SK-N-DZ (cell line): ENCODE results near the gene CLDN3. TPM values are rescaled to one million over a fixed set of nuclear protein-coding genes. Genes with fewer than 3 reads are reported as not detected.
"Not testable (repeated sequence)": the region's sequence is repeated elsewhere in the genome, so short reads cannot be mapped to it uniquely, and the experiment has no call there.

Experiments used
- DNase-seq: peaks from one replicate; pipeline ENCODE4 v3.0.0-alpha.2; 2015; ENCODE audit warnings: low spot score
- polyA plus RNA-seq, 2 experiments: library from polyadenylated mRNA; depleted of rRNA; stranded (reverse); fragments of >200 nt; gene quantifications; 2 replicates each; pipeline ENCODE4 v1.2.3, GENCODE V29; 2014

Gene CLDN3
- not detected in 2 replicates for polyA plus RNA-seq (2014; cell fraction: cytosol; rRNA removed)
- not detected in 2 replicates for polyA plus RNA-seq (2014; cell fraction: nucleus; rRNA removed)

- DNase-seq, result no peak
Observed at GRCh38 chr7:73770002-73770859, at the start of gene CLDN3. Gene CLDN3, minus strand, starts transcription at chr7:73770270. Its CDS starts 221 bp downstream, at chr7:73770049.

- no peak for DNase-seq
Observed at GRCh38 chr7:73817121-73817520, 47.1 kb upstream of the CLDN3 start.

GRCh38 chr7:73815436-73815835 is 45.4 kb upstream of the CLDN3 start:
- no peak for DNase-seq

- no peak for DNase-seq
Observed at GRCh38 chr7:73812996-73813395, 42.9 kb upstream of the CLDN3 start.

GRCh38 chr7:73811760-73812168 is 41.7 kb upstream of the CLDN3 start:
- no peak for DNase-seq

- no peak for DNase-seq
Observed at GRCh38 chr7:73810998-73811360, 40.9 kb upstream of the CLDN3 start.

- DNase-seq, result no peak
Observed at GRCh38 chr7:73809467-73809951, 39.4 kb upstream of the CLDN3 start.

- DNase-seq, result no peak
Observed at GRCh38 chr7:73802459-73802858, 32.4 kb upstream of the CLDN3 start.

GRCh38 chr7:73801577-73801976 is 31.5 kb upstream of the CLDN3 start:
- no peak for DNase-seq

- DNase-seq, result no peak
Observed at GRCh38 chr7:73799282-73800141, 29.4 kb upstream of the CLDN3 start.

- not testable (repeated sequence) for DNase-seq
Observed at GRCh38 chr7:73797176-73797575, 27.1 kb upstream of the CLDN3 start.

GRCh38 chr7:73796656-73797055 is 26.6 kb upstream of the CLDN3 start:
- not testable (repeated sequence) for DNase-seq

GRCh38 chr7:73795188-73795587 is 25.1 kb upstream of the CLDN3 start:
- DNase-seq, result not testable (repeated sequence)

GRCh38 chr7:73791170-73791690 is 21.2 kb upstream of the CLDN3 start:
- not testable (repeated sequence) for DNase-seq

- no peak for DNase-seq
Observed at GRCh38 chr7:73789051-73789450, 19.0 kb upstream of the CLDN3 start.

- DNase-seq, result not testable (repeated sequence)
Observed at GRCh38 chr7:73787786-73788048, 17.6 kb upstream of the CLDN3 start.

GRCh38 chr7:73786588-73786987 is 16.5 kb upstream of the CLDN3 start:
- no peak for DNase-seq

GRCh38 chr7:73779517-73779916 is 9.4 kb upstream of the CLDN3 start:
- DNase-seq, result no peak

- DNase-seq, result no peak
Observed at GRCh38 chr7:73778801-73779389, 8.8 kb upstream of the CLDN3 start.

- DNase-seq, result no peak
Observed at GRCh38 chr7:73774923-73775322, 4.9 kb upstream of the CLDN3 start.

GRCh38 chr7:73773700-73774517 is 3.8 kb upstream of the CLDN3 start:
- DNase-seq, result no peak
